GM12864 (cell line): ENCODE measurements around the gene BTN1A1.

Experiments used
- DNase-seq: peaks from one replicate; pipeline ENCODE4 v3.0.0-alpha.2; 2011; ENCODE audit warnings: low read depth
- H3K4me3 ChIP-seq: 2 replicates; pipeline ENCODE4 v1.5.1; 2011; ENCODE audit warnings: mild to moderate bottlenecking, low read depth, low read length, control low read depth
- CTCF ChIP-seq: IDR thresholded peaks from 2 replicates; pipeline ENCODE4 v1.5.1; 2011; ENCODE audit warnings: low read depth, mild to moderate bottlenecking, moderate library complexity, low read length, control low read depth, inconsistent platforms; ENCODE audit errors: missing control alignments

Gene BTN1A1

DNA sequence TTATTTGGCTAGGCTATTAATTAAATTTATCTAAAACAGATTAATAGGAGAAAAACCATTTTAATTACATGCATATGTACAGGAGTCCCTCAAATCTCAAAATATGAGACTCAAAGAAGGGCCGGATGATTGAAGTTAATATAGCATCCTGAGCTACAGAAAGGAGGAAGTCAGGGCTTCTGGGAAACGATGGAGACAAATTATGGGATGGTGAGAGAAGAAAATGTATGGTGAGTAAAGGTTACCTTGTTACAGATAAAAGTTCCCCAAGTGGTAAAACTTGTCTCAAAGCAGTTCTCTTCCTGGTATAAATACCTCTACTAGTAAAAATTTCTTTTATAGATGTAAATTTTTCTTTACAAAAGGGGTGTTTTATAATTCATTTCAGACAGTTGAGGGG, 15.9 kb upstream of the BTN1A1 start:
- no peak for DNase-seq
- TF ChIP-seq CTCF: no peak

GRCh38 chr6:26485112-26485780, 14.9 kb upstream of the BTN1A1 start:
- H3K4me3 ChIP-seq: no peak overlapping the region
- TF ChIP-seq CTCF: no peak
- DNase-seq: no peak

More for the DNA sequence above, 15.9 kb upstream of the BTN1A1 start:
- no peak overlapping the region for H3K4me3 ChIP-seq

DNA sequence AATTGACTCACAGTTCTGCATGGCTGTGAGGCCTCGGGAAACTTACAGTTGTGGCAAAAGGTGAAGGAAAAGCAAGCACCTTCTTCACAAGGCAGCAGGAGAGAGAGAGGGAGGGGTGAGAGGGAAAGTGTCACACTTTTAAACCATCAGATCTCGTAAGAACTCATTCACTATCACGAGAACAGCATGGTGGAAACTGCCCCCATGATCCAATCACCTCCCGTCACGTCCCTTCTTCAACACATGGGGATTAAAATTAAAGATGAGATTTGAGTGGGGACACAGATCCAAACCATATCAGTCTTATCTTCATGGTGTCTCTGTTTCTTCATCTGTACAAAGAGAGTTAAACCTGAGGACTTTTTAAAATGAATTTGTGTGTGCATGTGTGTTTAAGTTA, 13.7 kb upstream of the BTN1A1 start:
- DNase-seq: no peak
- no peak overlapping the region for H3K4me3 ChIP-seq
- TF ChIP-seq CTCF: no peak

GRCh38 chr6:26487466-26487865, 12.6 kb upstream of the BTN1A1 start:
- H3K4me3 ChIP-seq: no peak overlapping the region
- DNase-seq: no peak
- TF ChIP-seq CTCF: no peak

DNA sequence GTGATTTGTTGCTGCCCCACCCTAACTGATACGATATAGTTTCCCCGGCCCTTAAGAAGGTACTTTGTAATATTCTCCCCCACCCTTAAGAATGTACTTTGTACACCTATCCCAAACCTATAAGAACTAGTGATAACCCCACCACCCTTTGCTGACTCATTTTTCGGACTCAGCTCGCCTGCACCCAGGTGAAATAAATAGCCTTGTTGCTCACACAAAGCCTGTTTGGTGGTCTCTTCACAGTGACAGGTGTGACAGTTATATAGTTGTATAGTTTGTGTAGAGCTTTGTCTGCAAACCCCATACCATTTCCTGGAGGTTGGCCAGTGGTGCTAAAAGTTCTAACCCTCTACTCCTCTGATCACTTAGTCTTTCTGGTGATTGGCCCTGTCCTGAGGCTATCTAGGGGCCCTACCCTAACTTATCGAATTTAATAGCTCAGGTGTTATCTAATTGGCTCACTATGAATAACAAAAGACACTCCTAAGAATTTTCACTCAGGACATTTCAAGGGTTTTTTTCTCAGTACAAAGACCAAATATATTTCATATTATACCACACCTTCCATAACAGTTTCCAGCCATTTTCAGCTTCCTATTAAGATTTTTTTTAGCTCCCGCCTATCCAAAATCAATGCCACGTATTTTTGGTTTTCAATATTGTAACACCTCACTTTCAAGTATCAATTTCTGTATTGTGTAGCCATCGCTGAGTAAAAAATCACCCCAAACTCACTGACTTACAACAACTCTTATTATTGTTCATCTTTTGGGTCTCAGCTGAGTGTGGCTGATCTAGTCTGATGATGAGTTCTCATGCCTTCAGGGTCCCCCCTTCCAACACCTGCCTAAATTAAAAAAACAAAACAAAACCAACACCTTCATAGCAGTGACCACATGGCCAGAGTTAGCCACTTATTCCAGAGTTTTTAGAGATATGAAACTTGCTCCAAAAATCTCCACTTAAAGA, 9.8 kb upstream of the BTN1A1 start:
- no peak for DNase-seq
- TF ChIP-seq CTCF: no peak
- H3K4me3 ChIP-seq: no peak overlapping the region

DNA sequence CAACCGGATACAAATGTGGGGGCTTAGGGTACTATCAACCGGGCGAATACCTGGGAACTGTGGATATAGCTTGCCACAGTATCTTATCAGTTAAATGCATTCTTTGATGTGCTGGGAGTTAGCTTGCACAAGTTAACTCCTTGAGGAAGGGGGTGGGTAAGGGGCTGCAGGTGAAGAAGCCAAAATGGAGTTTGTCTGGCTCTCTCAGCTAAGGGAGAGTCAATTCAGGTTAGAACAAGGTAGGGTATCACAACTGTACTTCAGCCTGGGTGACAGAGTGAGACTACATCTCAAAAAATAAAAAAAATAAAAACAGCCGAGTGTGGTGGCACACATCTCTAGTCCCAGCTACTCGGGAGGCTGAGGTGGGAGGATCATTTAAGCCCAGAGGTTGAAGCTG, 8.5 kb upstream of the BTN1A1 start:
- no peak for DNase-seq
- TF ChIP-seq CTCF: no peak

More for the DNA sequence above, 8.5 kb upstream of the BTN1A1 start:
- H3K4me3 ChIP-seq: no peak overlapping the region
